CD4-positive, alpha-beta T cell (primary cell): Measurements from ENCODE around the gene KRT20. TPM values are rescaled to one million over a fixed set of nuclear protein-coding genes. Genes with fewer than 3 reads are reported as not detected.

Experiments
- ATAC-seq: fragments of 200-7000 bp; cut with Tn5 transposase; one replicate; pipeline ENCODE4 v1.10.0; 2022; ENCODE audit warnings: mild to moderate bottlenecking; ENCODE audit not compliant: poor library complexity
- CTCF ChIA-PET: fragments of 350-600 bp; sonication (Branson Sonifier 250); formaldehyde crosslinking; loops from one replicate; lab custom pipeline; 2021; ENCODE audit warnings: antibody characterized with exemption, inconsistent platforms; lab: Charles Lee
- POLR2A ChIA-PET: fragments of 350-600 bp; sonication (Branson Sonifier 250); formaldehyde crosslinking; loops from one replicate; lab custom pipeline; 2021; ENCODE audit warnings: antibody characterized with exemption, inconsistent platforms; lab: Charles Lee
- DNase-seq, 14 experiments: peaks; one replicate each; pipeline ENCODE4 v3.0.0-alpha.2; 2013 to 2020; ENCODE audit warnings: mixed read lengths in 2 of 14
- H3K27ac ChIP-seq, 2 donors: one replicate each; pipeline versions ENCODE4 v1.5.1 to v1.7.0; 2013; ENCODE audit warnings: low read length in 2 of 2, low read depth in 1 of 2, mild to moderate bottlenecking in 1 of 2
- H3K27me3 ChIP-seq, 2 experiments: 1 replicate in 1 of 2; 2 replicates in 1 of 2; pipeline versions ENCODE4 v1.6.1 to v1.7.0; 2013; ENCODE audit warnings: low read length in 2 of 2, control low read depth in 1 of 2, mild to moderate bottlenecking in 1 of 2, moderate library complexity in 1 of 2; ENCODE audit not compliant: insufficient read depth in 2 of 2, control insufficient read depth in 1 of 2
- H3K36me3 ChIP-seq: one replicate; pipeline ENCODE4 v1.6.1; 2013; ENCODE audit warnings: low read length, control low read depth; ENCODE audit not compliant: insufficient read depth
- H3K4me1 ChIP-seq: one replicate; pipeline ENCODE4 v1.6.1; 2013; ENCODE audit warnings: low read length, control low read depth; ENCODE audit not compliant: insufficient read depth
- H3K4me3 ChIP-seq: one replicate; pipeline ENCODE4 v1.5.1; 2013; ENCODE audit warnings: mild to moderate bottlenecking, low read length, moderate library complexity
- H3K9me3 ChIP-seq, 2 experiments: 1 replicate in 1 of 2; 2 replicates in 1 of 2; pipeline versions ENCODE4 v1.6.1 to v1.7.0; 2013; ENCODE audit warnings: low read length in 2 of 2, mild to moderate bottlenecking in 2 of 2, control low read depth in 1 of 2, moderate library complexity in 1 of 2; ENCODE audit not compliant: control insufficient read depth in 1 of 2, insufficient read depth in 1 of 2
- H3K27ac Mint-ChIP-seq: one replicate; pipeline ENCODE4 v1.8.0; 2020; ENCODE audit warnings: mixed read lengths
- H3K27me3 Mint-ChIP-seq: one replicate; pipeline ENCODE4 v1.8.0; 2021; ENCODE audit warnings: mixed read lengths
- H3K36me3 Mint-ChIP-seq: one replicate; pipeline ENCODE4 v1.8.0; 2021; ENCODE audit warnings: low read depth, mixed read lengths
- H3K4me1 Mint-ChIP-seq: one replicate; pipeline ENCODE4 v1.8.0; 2021; ENCODE audit warnings: low read depth, mixed read lengths
- H3K4me3 Mint-ChIP-seq: one replicate; pipeline ENCODE4 v1.8.0; 2020; ENCODE audit warnings: mild to moderate bottlenecking, mixed read lengths
- H3K9me3 Mint-ChIP-seq: one replicate; pipeline ENCODE4 v1.8.0; 2020; ENCODE audit warnings: mixed read lengths
- intact Hi-C, 2 experiments: fragments of 100-400 bp; cut with DNase I in 1 of 2; cut with micrococcal nuclease in 1 of 2; formaldehyde crosslinking; loops; one replicate each; pipeline versions ENCODE4 v1.15.1 to v1.9.0; 2023 to 2025; cut with DNase I, micrococcal nuclease
- total RNA-seq, 174 experiments: library from RNA in 2 of 174; stranded (reverse) in 2 of 174; gene quantifications; one replicate each; pipeline ENCODE4 v1.2.3 and lab custom pipeline; 2021 to 2026
- TF ChIP-seq, protein P1 (sequence below): fragments of 200-600 bp; IDR thresholded peaks from one replicate; pipeline ENCODE4 v1.8.0; 2022; ENCODE audit warnings: antibody characterized with exemption, mild to moderate bottlenecking

The KRT20 gene
- total RNA-seq, 2 experiments from 2014 or later: not detected

DNA sequence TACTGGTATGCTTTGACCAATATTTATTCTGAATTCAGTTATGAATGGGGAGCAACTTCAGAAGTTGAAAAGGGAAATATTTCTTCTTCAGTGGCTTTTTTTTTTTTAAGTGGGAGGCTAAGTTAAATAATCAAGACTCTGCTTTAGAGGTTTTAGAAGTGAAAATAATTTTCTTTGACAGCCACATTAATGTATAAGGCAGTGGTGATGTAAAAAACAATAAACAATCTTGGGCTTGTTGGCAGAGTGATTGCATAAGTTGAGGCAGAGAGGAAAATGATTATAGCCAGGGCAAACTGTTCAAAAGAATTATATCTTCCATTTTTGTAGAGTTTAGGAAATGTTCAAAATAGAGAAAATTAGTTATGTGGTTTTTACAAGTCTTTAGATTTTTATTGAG is 12.6 kb downstream of the KRT20 start:
- ChIA-PET CTCF (no interaction called here), POLR2A (no interaction called here)
- Mint-ChIP-seq H3K9me3 (no peaks in the 10 kb centered on the region), H3K27me3 (peaks cover 40% of the 10 kb centered on the region), H3K4me1 (no peaks in the 10 kb centered on the region), H3K27ac (no peak overlapping the region), H3K36me3 (no peaks in the 10 kb centered on the region), H3K4me3 (no peak overlapping the region)
- H3K27me3 ChIP-seq: peaks cover 9 to 12% of the 10 kb centered on the region in 2 experiments
- H3K4me1 ChIP-seq: no peaks in the 10 kb centered on the region
- ATAC-seq: no peak
- no peak for DNase-seq
- no peaks in the 10 kb centered on the region for H3K36me3 ChIP-seq
- H3K4me3 ChIP-seq: no peak overlapping the region
- intact Hi-C loops: no loop called here
- H3K27ac ChIP-seq: no peak overlapping the region
- TF ChIP-seq, protein P1, sequence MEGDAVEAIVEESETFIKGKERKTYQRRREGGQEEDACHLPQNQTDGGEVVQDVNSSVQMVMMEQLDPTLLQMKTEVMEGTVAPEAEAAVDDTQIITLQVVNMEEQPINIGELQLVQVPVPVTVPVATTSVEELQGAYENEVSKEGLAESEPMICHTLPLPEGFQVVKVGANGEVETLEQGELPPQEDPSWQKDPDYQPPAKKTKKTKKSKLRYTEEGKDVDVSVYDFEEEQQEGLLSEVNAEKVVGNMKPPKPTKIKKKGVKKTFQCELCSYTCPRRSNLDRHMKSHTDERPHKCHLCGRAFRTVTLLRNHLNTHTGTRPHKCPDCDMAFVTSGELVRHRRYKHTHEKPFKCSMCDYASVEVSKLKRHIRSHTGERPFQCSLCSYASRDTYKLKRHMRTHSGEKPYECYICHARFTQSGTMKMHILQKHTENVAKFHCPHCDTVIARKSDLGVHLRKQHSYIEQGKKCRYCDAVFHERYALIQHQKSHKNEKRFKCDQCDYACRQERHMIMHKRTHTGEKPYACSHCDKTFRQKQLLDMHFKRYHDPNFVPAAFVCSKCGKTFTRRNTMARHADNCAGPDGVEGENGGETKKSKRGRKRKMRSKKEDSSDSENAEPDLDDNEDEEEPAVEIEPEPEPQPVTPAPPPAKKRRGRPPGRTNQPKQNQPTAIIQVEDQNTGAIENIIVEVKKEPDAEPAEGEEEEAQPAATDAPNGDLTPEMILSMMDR: no peak
- H3K9me3 ChIP-seq: no peaks in the 10 kb centered on the region

DNA sequence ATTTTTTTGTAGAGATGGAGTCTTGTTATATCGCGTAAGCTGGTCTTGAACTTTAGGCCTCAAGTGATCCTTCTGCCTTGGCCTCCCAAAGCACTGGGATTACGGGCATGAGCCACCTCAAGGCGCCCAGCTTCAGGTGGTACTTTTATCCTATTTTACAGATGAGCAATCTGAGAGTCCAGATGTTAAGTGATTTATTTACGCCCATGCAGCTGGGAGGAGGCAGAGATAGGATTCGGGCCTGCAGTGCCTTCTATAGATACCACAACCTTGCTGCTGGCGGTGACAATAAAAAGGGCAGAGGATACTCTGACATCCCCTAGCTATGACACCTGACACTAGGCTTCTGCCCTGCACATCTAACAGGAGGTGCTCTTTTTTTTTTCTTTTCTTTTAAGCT is 13.7 kb downstream of the KRT20 start:
- Mint-ChIP-seq H3K27me3 (peaks cover 44% of the 10 kb centered on the region), H3K9me3 (no peaks in the 10 kb centered on the region), H3K27ac (no peak overlapping the region), H3K4me3 (no peak overlapping the region), H3K4me1 (no peaks in the 10 kb centered on the region), H3K36me3 (no peaks in the 10 kb centered on the region)
- H3K27ac ChIP-seq: no peak overlapping the region
- no peaks in the 10 kb centered on the region for H3K9me3 ChIP-seq
- no peak for DNase-seq
- ChIA-PET CTCF (interaction anchor here (1.2 kb wide), 1 partner anchor 10 kb away, joined by 3 read pairs; no protein-coding TSS in a partner anchor), POLR2A (interaction anchor here (1.1 kb wide), 1 partner anchor 12 kb away, joined by 3 read pairs; no protein-coding TSS in a partner anchor)
- H3K4me3 ChIP-seq: no peak overlapping the region
- intact Hi-C loops: no loop called here
- TF ChIP-seq, protein P1: no peak
- H3K36me3 ChIP-seq: no peaks in the 10 kb centered on the region
- H3K4me1 ChIP-seq: no peaks in the 10 kb centered on the region
- peaks cover 9 to 19% of the 10 kb centered on the region in 2 experiments for H3K27me3 ChIP-seq
- no peak for ATAC-seq

DNA sequence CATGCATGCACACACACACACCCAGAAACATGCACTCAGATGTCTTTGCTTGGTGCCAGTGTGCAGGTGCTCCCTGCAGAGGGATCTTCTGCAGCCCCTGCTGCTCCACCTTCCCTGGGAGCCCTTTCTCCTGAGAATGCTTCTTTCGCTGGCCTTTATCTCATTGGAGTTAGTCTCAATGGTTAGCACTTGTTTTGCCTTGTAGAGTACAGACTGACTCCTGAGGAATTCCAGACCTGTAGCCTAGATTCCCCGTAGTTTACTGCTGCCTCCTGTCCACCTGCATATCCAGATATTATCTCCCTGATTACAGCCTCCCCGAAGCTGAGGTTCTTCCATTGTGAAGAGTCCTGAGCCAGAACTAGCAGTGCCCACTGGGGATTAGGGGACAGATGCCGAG is 14.9 kb downstream of the KRT20 start:
- no peaks in the 10 kb centered on the region for H3K36me3 Mint-ChIP-seq
- ATAC-seq: no peak
- no peaks in the 10 kb centered on the region for H3K4me1 ChIP-seq
- no peak overlapping the region for H3K4me3 ChIP-seq
- TF ChIP-seq, protein P1: no peak
- ChIA-PET POLR2A (no interaction called here), CTCF (no interaction called here)
- H3K27me3 Mint-ChIP-seq: peaks cover 49% of the 10 kb centered on the region
- peaks cover 9 to 24% of the 10 kb centered on the region in 2 experiments for H3K27me3 ChIP-seq
- no peak overlapping the region for H3K27ac ChIP-seq
- no peaks in the 10 kb centered on the region for H3K4me1 Mint-ChIP-seq
- H3K4me3 Mint-ChIP-seq: no peak overlapping the region
- no peaks in the 10 kb centered on the region for H3K36me3 ChIP-seq
- no peak for DNase-seq
- H3K9me3 ChIP-seq: no peaks in the 10 kb centered on the region
- intact Hi-C loops: no loop called here
- H3K27ac Mint-ChIP-seq: no peak overlapping the region
- no peaks in the 10 kb centered on the region for H3K9me3 Mint-ChIP-seq
